Neutrophil (primary cell): ENCODE results near the gene NLRP6.

Experiments
- H3K27ac ChIP-seq: fragments of 200-600 bp; sonication (generic); 2 replicates; pipeline ENCODE4 v1.5.1; 2016; ENCODE audit warnings: mild to moderate bottlenecking, moderate library complexity
- H3K27me3 ChIP-seq: fragments of 200-600 bp; sonication (generic); 2 replicates; pipeline ENCODE4 v1.6.0; 2016; ENCODE audit warnings: mild to moderate bottlenecking
- H3K36me3 ChIP-seq: fragments of 200-600 bp; sonication (generic); 2 replicates; pipeline ENCODE4 v1.5.1; 2017
- H3K4me1 ChIP-seq, 2 experiments: fragments of 200-600 bp in 1 of 2; sonication (generic) in 1 of 2; 1 replicate in 1 of 2; 2 replicates in 1 of 2; pipeline versions ENCODE4 v1.5.1 to v1.6.1; 2013 to 2016; ENCODE audit warnings: low read depth in 1 of 2, low read length in 1 of 2, mild to moderate bottlenecking in 1 of 2, moderate library complexity in 1 of 2; ENCODE audit not compliant: control insufficient read depth in 1 of 2, insufficient read depth in 1 of 2
- H3K4me3 ChIP-seq, 2 experiments: fragments of 200-600 bp in 1 of 2; sonication (generic) in 1 of 2; 1 replicate in 1 of 2; 2 replicates in 1 of 2; pipeline ENCODE4 v1.5.1; 2013 to 2016; ENCODE audit warnings: low read depth in 1 of 2, low read length in 1 of 2, mild to moderate bottlenecking in 1 of 2, moderate library complexity in 1 of 2
- H3K9me3 ChIP-seq: fragments of 200-600 bp; sonication (generic); 2 replicates; pipeline ENCODE4 v1.5.1; 2016
- TF ChIP-seq, protein P1 (sequence below): fragments of 200-600 bp; sonication (generic); IDR thresholded peaks from 2 replicates; pipeline ENCODE4 v1.5.1; 2016; ENCODE audit warnings: antibody characterized with exemption

NLRP6 gene

DNA sequence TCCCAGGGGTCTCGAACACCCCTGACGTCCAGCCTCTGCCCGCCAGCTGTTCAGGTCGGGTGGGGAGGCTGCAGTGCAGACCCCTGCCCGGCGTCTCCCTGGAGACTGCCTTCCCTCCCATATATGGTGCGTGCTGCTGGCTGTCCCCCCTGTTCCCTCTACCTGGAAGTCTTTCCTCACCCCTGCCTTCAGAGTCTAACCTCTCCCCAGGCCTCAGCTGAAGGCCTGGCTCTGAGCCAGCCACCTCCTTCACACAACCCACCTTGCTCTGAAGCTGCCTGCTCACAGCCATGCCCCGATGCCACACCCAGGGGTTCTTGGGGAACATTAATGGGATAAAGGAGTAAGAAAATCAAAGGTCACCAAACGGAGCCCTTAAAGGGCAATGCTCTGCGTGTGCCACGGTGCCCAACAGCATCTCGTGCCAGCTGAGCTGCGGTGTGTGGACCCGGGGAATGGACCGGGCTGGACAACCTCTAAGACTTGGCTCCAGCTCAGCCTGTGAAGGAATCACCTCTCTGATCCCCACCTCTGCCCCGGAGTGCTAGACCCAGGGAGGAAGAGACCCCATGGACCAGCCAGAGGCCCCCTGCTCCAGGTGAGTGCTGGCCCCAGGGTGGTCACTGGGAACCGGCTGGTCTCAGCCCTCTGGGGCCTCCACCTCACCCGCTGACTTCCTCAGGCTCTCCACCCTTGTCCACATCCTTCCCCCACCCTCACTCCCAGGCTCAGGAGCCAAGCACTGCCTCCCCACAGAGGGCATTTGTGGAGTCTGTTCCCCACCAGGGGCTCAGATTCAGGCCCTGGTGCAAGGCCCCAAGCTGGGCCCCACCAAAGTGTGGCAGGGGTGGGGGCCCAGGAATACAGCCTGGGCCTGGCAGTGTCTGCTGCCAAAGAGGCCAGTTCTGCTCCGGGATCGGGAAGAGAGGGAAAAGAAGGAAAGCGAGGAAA, at the start of gene NLRP6:
NLRP6 (plus strand) TSS at position 407 of the 951 bp plus-strand sequence; CDS start at position 570, 163 bp downstream.
- peaks cover 52 to 74% of the 10 kb centered on the region in 2 experiments for H3K4me1 ChIP-seq
- no peaks in the 10 kb centered on the region for H3K9me3 ChIP-seq
- TF ChIP-seq, protein P1, sequence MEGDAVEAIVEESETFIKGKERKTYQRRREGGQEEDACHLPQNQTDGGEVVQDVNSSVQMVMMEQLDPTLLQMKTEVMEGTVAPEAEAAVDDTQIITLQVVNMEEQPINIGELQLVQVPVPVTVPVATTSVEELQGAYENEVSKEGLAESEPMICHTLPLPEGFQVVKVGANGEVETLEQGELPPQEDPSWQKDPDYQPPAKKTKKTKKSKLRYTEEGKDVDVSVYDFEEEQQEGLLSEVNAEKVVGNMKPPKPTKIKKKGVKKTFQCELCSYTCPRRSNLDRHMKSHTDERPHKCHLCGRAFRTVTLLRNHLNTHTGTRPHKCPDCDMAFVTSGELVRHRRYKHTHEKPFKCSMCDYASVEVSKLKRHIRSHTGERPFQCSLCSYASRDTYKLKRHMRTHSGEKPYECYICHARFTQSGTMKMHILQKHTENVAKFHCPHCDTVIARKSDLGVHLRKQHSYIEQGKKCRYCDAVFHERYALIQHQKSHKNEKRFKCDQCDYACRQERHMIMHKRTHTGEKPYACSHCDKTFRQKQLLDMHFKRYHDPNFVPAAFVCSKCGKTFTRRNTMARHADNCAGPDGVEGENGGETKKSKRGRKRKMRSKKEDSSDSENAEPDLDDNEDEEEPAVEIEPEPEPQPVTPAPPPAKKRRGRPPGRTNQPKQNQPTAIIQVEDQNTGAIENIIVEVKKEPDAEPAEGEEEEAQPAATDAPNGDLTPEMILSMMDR, result no peak
- H3K27me3 ChIP-seq, result peaks cover 66% of the 10 kb centered on the region
- peak within 1 kb of the TSS; percentile 86 for H3K27ac ChIP-seq
- H3K4me3 ChIP-seq, result peak within 1 kb of the TSS; percentile 84
- peaks cover 30% of the 10 kb centered on the region for H3K36me3 ChIP-seq

DNA sequence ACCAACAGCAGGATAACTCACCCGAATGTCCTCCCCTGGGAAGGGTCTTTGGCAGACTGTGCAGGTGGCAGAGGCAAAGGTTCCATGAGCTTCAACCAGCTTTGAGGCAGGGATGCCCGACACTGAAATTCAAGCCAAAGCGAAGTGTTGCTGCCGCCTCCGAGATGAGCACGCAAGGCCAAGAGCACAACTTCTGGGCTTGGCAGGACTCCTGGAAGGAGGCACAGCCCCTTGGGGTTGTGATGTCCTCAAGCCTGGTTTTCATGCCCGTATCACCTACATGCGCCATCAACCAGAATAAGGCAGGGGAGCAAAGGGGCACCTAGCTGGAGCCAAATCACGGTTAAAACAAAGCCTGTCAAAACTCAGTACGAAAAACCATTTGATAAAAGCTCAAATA, 47.8 kb upstream of the NLRP6 start:
- Histone ChIP-seq H3K36me3 (no peaks in the 10 kb centered on the region), H3K4me1 (peaks cover 3% of the 10 kb centered on the region in 2 experiments), H3K27ac (no peak overlapping the region), H3K27me3 (no peaks in the 10 kb centered on the region), H3K9me3 (no peaks in the 10 kb centered on the region), H3K4me3 (no peak overlapping the region)
- TF ChIP-seq, protein P1, result no peak

DNA sequence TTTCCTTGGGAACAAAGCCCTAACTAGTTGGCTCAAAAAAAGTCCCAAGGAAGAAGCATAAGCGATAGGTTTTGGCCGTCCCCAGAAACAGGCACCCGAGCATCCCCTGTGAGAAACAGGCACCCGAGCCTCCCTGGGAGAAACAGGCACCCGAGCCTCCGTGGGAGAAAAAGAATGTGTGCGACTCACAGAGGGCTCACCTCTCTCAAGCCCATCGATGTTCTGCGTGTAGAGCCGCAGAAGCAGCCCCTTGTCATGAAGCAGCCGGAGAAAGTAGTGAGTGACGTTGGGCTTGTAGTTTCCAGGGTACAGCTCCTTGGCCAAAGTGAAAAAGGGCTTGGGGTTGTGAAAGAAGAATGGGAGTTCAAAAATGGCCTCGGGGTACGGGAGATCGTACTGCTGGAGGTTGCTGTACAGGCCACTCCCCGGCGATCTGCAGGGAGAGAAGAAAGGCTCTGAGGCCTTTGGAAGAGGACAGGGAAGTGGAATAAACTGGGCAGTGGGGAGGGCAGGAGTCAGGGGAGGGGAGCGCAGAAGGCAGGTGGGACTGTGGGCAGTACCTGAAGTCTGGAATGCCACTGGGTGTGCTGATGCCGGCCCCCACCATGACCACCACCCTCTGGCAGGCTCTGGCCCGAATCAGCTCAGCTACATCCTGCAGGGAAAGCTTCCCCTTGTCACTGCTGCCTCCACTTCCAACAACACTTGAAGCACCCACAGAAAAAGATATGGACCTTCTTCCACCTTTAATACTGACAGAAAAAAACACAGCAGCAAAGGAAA, 45.2 kb upstream of the NLRP6 start:
- Histone ChIP-seq H3K36me3 (no peaks in the 10 kb centered on the region), H3K9me3 (no peaks in the 10 kb centered on the region), H3K4me3 (no peak overlapping the region), H3K4me1 (peaks cover 18 to 21% of the 10 kb centered on the region in 2 experiments), H3K27ac (no peak overlapping the region), H3K27me3 (no peaks in the 10 kb centered on the region)
- TF ChIP-seq, protein P1, result no peak

DNA sequence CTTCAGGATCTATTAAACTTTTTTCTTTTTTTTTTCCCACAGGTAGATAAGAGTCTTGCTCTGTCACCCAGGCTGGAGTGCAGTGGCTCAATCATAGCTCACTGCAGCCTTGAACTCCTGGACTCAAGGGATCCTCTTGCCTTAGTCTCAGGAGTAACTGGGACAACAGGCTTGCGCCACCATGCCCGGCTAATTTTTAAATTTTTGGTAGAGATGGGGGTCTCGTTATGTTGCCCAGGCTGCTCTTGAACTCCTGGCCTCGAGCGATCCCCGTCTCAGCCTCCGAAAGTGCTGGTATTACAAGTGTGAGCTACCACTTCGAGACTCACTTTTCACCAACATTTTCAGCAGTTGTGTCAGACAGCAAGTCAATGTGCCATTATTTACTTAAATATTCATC, 43.0 kb upstream of the NLRP6 start:
- Histone ChIP-seq H3K4me3 (peak overlapping the region; percentile 68 to 100), H3K27ac (no peak overlapping the region), H3K27me3 (no peaks in the 10 kb centered on the region), H3K4me1 (peaks cover 23 to 25% of the 10 kb centered on the region in 2 experiments), H3K36me3 (peaks cover 12% of the 10 kb centered on the region), H3K9me3 (no peaks in the 10 kb centered on the region)
- TF ChIP-seq, protein P1, result no peak

DNA sequence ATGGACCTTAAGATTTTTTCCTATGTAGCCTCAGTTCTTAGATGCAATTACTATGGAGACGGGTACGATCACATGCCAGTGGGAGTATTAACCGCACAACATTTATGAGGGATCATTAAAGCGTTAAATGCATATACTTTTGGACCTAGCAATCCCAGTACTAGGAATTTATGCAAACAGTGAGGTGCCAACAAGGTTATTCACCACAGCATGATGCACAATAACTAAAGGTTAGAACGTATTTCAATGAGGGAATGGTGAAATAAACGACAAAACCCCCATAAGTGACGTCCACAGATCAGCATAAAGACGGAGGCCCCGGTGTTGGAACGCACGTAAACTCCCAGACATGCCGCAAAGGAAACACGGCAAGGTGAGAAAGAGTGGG, 42.6 kb upstream of the NLRP6 start:
- H3K27me3 ChIP-seq, result no peaks in the 10 kb centered on the region
- peaks cover 15% of the 10 kb centered on the region for H3K36me3 ChIP-seq
- peak overlapping the region; percentile 100 for H3K27ac ChIP-seq
- H3K9me3 ChIP-seq, result no peaks in the 10 kb centered on the region
- peaks cover 23 to 25% of the 10 kb centered on the region in 2 experiments for H3K4me1 ChIP-seq
- TF ChIP-seq, protein P1, result no peak
- peak overlapping the region; percentile 68 to 100 for H3K4me3 ChIP-seq
